Activated CD8-positive, alpha-beta T cell treated with anti-CD3 and anti-CD28 coated beads for 36 hours (primary cell): ENCODE measurements around the gene SEMA5B. TPM values are rescaled to one million over a fixed set of nuclear protein-coding genes. Genes with fewer than 3 reads are reported as not detected.

Experiments
- ATAC-seq: fragments of 200-7000 bp; cut with Tn5 transposase; one replicate; pipeline ENCODE4 v1.10.0; 2021; ENCODE audit warnings: mild to moderate bottlenecking, moderate library complexity
- CTCF ChIA-PET: fragments of 350-600 bp; sonication (Branson Sonifier 250); formaldehyde crosslinking; loops from one replicate; lab custom pipeline; 2021; ENCODE audit warnings: antibody characterized with exemption; lab: Charles Lee
- POLR2A ChIA-PET: fragments of 350-600 bp; sonication (Branson Sonifier 250); formaldehyde crosslinking; loops from one replicate; lab custom pipeline; 2021; ENCODE audit warnings: antibody characterized with exemption; lab: Charles Lee
- DNase-seq: peaks from one replicate; pipeline ENCODE4 v3.0.0-alpha.2; 2020
- H3K27ac Mint-ChIP-seq: one replicate; pipeline ENCODE4 v1.8.0; 2021; ENCODE audit warnings: mild to moderate bottlenecking, mixed read lengths
- H3K27me3 Mint-ChIP-seq: one replicate; pipeline ENCODE4 v1.8.0; 2021; ENCODE audit warnings: mixed read lengths
- H3K36me3 Mint-ChIP-seq: one replicate; pipeline ENCODE4 v1.8.0; 2021; ENCODE audit warnings: low read depth, mixed read lengths
- H3K4me1 Mint-ChIP-seq: one replicate; pipeline ENCODE4 v1.8.0; 2021; ENCODE audit warnings: low read depth, mixed read lengths
- H3K4me3 Mint-ChIP-seq: one replicate; pipeline ENCODE4 v1.8.0; 2021; ENCODE audit warnings: mild to moderate bottlenecking, moderate library complexity, mixed read lengths
- H3K9me3 Mint-ChIP-seq: one replicate; pipeline ENCODE4 v1.8.0; 2021; ENCODE audit warnings: mixed read lengths
- intact Hi-C: fragments of 100-400 bp; cut with micrococcal nuclease; formaldehyde crosslinking; loops from one replicate; pipeline ENCODE4 v1.10.0; 2022
- total RNA-seq, 2 experiments: library from RNA; stranded (reverse); gene quantifications; one replicate each; pipeline ENCODE4 v1.2.3, GENCODE V29; 2021
- TF ChIP-seq, protein P1 (sequence below): fragments of 200-600 bp; IDR thresholded peaks from one replicate; pipeline ENCODE4 v1.8.0; 2022; ENCODE audit warnings: antibody characterized with exemption, mild to moderate bottlenecking

Gene SEMA5B
- total RNA-seq, 2 experiments from 2014 or later: not detected

DNA sequence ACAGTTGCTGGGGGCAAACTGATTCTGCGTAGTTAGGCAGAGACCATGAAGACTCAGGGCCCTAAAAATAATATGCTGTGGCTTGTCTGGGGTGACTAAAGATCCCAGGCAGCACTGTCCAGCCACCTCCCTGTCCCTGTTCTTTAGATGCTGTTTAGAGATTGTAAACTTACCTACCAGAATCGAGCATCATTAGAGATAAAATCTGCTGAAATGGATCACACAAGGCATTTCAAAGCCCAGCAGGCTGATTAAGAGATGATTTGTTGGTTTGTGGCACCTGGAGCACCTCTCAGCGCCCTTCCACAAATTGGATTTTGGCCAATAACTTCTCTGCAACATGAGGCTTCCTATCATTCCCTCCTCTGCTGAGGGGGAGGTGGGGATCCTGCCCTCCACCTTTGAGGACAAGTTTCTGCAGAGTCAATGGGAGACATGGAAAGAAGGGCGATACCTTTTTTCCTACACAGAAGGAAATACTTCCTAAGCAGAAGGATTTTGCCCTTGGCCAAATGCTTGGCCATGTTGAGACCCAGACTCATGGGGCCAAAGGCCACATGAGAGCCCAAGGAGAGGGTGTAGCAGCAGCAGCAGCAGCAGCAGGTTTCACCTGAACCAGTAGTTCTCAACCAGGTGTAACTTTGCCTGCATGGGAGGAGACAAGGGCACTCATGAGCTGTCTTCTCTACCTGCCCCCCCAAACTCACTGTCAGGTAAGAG, 37.5 kb downstream of the SEMA5B start:
- POLR2A ChIA-PET: interaction anchor here (0.5 kb wide), 1 partner anchor 8 kb away, joined by 3 read pairs; no protein-coding TSS in a partner anchor
- Mint-ChIP-seq H3K36me3 (no peaks in the 10 kb centered on the region), H3K27me3 (peaks cover 13% of the 10 kb centered on the region), H3K9me3 (no peaks in the 10 kb centered on the region), H3K4me3 (no peak overlapping the region), H3K27ac (no peak overlapping the region), H3K4me1 (no peaks in the 10 kb centered on the region)
- DNase-seq (no peak), ATAC-seq (no peak)
- TF ChIP-seq, protein P1, sequence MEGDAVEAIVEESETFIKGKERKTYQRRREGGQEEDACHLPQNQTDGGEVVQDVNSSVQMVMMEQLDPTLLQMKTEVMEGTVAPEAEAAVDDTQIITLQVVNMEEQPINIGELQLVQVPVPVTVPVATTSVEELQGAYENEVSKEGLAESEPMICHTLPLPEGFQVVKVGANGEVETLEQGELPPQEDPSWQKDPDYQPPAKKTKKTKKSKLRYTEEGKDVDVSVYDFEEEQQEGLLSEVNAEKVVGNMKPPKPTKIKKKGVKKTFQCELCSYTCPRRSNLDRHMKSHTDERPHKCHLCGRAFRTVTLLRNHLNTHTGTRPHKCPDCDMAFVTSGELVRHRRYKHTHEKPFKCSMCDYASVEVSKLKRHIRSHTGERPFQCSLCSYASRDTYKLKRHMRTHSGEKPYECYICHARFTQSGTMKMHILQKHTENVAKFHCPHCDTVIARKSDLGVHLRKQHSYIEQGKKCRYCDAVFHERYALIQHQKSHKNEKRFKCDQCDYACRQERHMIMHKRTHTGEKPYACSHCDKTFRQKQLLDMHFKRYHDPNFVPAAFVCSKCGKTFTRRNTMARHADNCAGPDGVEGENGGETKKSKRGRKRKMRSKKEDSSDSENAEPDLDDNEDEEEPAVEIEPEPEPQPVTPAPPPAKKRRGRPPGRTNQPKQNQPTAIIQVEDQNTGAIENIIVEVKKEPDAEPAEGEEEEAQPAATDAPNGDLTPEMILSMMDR: no peak
- CTCF ChIA-PET: no interaction called here
- intact Hi-C loops: no loop called here

DNA sequence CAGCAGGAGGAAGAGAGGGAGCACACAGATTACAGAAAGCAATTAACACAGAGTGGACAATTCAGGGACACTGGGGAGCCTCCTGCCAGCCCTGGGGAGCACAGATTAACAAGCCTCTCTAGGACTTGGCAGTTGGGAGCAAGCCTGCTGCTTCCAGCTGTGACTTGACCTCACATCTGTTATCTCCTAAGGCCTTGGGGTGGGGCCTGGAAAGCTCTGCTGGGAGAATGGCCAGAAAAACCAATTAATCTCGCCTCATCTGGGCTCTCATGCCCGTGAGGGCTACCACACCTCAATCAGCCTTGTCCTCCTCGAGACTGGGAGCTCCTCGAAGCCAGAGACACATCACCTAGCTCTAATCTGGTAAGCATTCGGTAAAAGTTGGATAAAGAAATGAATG, 39.1 kb downstream of the SEMA5B start:
- H3K4me1 Mint-ChIP-seq: no peaks in the 10 kb centered on the region
- no peak overlapping the region for H3K4me3 Mint-ChIP-seq
- ChIA-PET POLR2A (no interaction called here), CTCF (no interaction called here)
- no peak for ATAC-seq
- peaks cover 13% of the 10 kb centered on the region for H3K27me3 Mint-ChIP-seq
- H3K36me3 Mint-ChIP-seq: no peaks in the 10 kb centered on the region
- H3K9me3 Mint-ChIP-seq: no peaks in the 10 kb centered on the region
- no peak for DNase-seq
- no peak overlapping the region for H3K27ac Mint-ChIP-seq
- TF ChIP-seq, protein P1: no peak
- intact Hi-C loops: no loop called here

DNA sequence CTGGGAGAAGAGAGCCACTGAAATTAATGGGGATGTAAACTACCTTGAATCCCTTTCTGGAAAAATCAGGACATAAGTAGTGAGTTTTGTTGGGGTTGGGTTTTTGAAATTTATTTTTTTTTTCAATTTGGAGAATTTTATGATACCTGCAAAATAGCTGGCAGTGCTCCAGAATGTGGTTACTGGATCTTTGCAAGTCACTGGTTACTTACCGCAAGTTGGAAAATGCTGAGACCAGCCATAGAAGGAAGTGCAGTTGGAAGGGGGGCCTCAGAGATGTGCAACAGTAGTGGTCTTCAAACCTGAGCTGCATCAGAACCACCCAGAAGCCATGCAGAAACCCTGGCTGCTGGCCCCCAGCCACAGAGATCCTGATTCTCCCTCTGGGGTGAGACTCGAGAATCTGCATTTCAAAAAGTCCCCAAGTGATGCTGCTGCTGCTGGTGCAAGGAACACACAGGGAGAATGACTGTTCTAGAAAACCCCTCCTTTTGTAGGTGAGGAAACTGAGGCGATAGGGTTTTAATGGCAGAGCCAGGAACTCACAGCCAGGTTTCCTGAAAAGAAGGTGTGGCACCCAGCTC, 39.7 kb downstream of the SEMA5B start:
- H3K4me1 Mint-ChIP-seq: no peaks in the 10 kb centered on the region
- TF ChIP-seq, protein P1: no peak
- H3K9me3 Mint-ChIP-seq: no peaks in the 10 kb centered on the region
- no peak for ATAC-seq
- intact Hi-C loops: no loop called here
- POLR2A ChIA-PET: no interaction called here
- no peaks in the 10 kb centered on the region for H3K36me3 Mint-ChIP-seq
- peaks cover 8% of the 10 kb centered on the region for H3K27me3 Mint-ChIP-seq
- H3K4me3 Mint-ChIP-seq: no peak overlapping the region
- CTCF ChIA-PET: no interaction called here
- H3K27ac Mint-ChIP-seq: no peak overlapping the region
- DNase-seq: no peak

DNA sequence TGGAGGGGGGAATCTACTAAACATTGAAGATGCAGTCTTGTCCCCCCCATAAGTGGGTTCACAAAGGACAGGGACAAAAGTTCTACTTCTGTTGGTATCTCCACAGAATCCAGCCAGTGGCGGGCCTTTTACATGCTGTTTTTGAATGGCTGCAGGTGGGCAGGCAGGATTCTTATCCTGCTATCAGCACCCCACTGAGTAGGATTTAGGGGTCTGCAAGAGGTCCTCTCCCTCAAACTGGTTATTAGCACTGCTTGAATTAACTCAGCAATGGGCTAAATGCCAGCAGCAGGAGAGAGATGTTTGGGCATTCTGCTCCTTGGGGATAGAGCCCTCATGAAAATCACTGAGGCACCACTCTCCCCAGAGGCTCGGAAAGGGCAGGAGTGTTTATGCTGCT, 40.3 kb downstream of the SEMA5B start:
- Mint-ChIP-seq H3K27ac (no peak overlapping the region), H3K9me3 (no peaks in the 10 kb centered on the region), H3K4me3 (no peak overlapping the region), H3K27me3 (peaks cover 6% of the 10 kb centered on the region), H3K36me3 (no peaks in the 10 kb centered on the region), H3K4me1 (no peaks in the 10 kb centered on the region)
- ATAC-seq (no peak), DNase-seq (no peak)
- TF ChIP-seq, protein P1: no peak
- CTCF ChIA-PET: no interaction called here
- POLR2A ChIA-PET: no interaction called here
- intact Hi-C loops: no loop called here

DNA sequence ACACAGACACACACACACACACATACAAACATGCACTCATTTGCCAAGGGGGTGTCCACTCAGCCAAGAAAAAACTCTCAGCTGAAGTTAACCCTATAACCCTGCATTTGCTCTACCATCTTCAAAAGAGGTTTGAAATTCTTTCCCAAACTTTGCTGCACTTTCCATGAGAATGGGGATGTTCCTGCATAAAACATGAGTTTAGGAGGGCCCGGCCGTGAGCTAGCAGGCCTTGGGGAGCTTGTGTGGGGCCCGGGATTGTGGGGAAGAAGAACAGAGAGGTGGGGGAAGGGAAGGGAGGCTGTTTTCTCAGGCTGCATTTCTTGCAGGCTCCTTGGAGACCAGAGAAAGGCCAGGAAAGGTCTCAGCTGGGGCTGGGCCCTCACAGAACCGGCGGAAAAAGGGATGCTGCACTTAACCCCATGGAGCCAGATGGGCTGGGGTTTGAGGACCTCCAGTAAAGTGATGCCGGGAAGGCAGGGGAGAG, 40.8 kb downstream of the SEMA5B start:
- CTCF ChIA-PET: no interaction called here
- intact Hi-C loops: no loop called here
- no peaks in the 10 kb centered on the region for H3K4me1 Mint-ChIP-seq
- DNase-seq (no peak), ATAC-seq (no peak)
- POLR2A ChIA-PET: no interaction called here
- H3K9me3 Mint-ChIP-seq: no peaks in the 10 kb centered on the region
- peaks cover 6% of the 10 kb centered on the region for H3K27me3 Mint-ChIP-seq
- H3K4me3 Mint-ChIP-seq: no peak overlapping the region
- H3K36me3 Mint-ChIP-seq: no peaks in the 10 kb centered on the region
- no peak overlapping the region for H3K27ac Mint-ChIP-seq
- TF ChIP-seq, protein P1: no peak
